ENCODE results near the gene PRPF19. TPM values are rescaled to one million over a fixed set of nuclear protein-coding genes. Genes with fewer than 3 reads are reported as not detected.

The PRPF19 gene
- total RNA-seq, 1 experiment from 2014 or later = 115 TPM

GRCh38 chr11:60937811-60938210 is 31.4 kb upstream of the PRPF19 start:
- Mint-ChIP-seq H3K4me3 (ENCODE audit: unreplicated experiment) (no peak overlapping the region), H3K4me1 (ENCODE audit: insufficient read depth, unreplicated experiment) (no peaks in the 10 kb centered on the region), H3K27me3 (ENCODE audit: insufficient read depth, unreplicated experiment) (peaks cover 14% of the 10 kb centered on the region), H3K27ac (ENCODE audit: low read depth, unreplicated experiment) (no peak overlapping the region), H3K36me3 (ENCODE audit: insufficient read depth, unreplicated experiment) (peaks cover 6% of the 10 kb centered on the region), H3K9me3 (ENCODE audit: unreplicated experiment) (no peaks in the 10 kb centered on the region)
- no peak for TF ChIP-seq CTCF (IDR thresholded peaks at IDR 0.05; ENCODE audit: unreplicated experiment)
- ChIA-PET POLR2A (no interaction called here), CTCF (no interaction called here)
- no TSS peak for BruUV-seq (replicated peaks)
- intact Hi-C loops (cut with micrococcal nuclease) = no loop called here
- DNase-seq (ENCODE audit: unreplicated experiment) = no peak

GRCh38 chr11:60937144-60937527 is 30.8 kb upstream of the PRPF19 start:
- Mint-ChIP-seq H3K9me3 (ENCODE audit: unreplicated experiment) (no peaks in the 10 kb centered on the region), H3K4me1 (ENCODE audit: insufficient read depth, unreplicated experiment) (no peaks in the 10 kb centered on the region), H3K4me3 (ENCODE audit: unreplicated experiment) (no peak overlapping the region), H3K36me3 (ENCODE audit: insufficient read depth, unreplicated experiment) (peaks cover 6% of the 10 kb centered on the region), H3K27ac (ENCODE audit: low read depth, unreplicated experiment) (no peak overlapping the region), H3K27me3 (ENCODE audit: insufficient read depth, unreplicated experiment) (peaks cover 14% of the 10 kb centered on the region)
- CTCF ChIA-PET = no interaction called here
- TF ChIP-seq CTCF (IDR thresholded peaks at IDR 0.05; ENCODE audit: unreplicated experiment) = no peak
- no peak for DNase-seq (ENCODE audit: unreplicated experiment)
- intact Hi-C loops (cut with micrococcal nuclease) = no loop called here
- BruUV-seq (replicated peaks) = no TSS peak
- POLR2A ChIA-PET = no interaction called here

GRCh38 chr11:60936467-60937143 is 30.2 kb upstream of the PRPF19 start:
- ChIA-PET CTCF (no interaction called here), POLR2A (no interaction called here)
- H3K36me3 Mint-ChIP-seq (ENCODE audit: insufficient read depth, unreplicated experiment) = peaks cover 6% of the 10 kb centered on the region
- intact Hi-C loops (cut with micrococcal nuclease) = no loop called here
- no peaks in the 10 kb centered on the region for H3K9me3 Mint-ChIP-seq (ENCODE audit: unreplicated experiment)
- no TSS peak for BruUV-seq (replicated peaks)
- no peaks in the 10 kb centered on the region for H3K4me1 Mint-ChIP-seq (ENCODE audit: insufficient read depth, unreplicated experiment)
- H3K27me3 Mint-ChIP-seq (ENCODE audit: insufficient read depth, unreplicated experiment) = peaks cover 14% of the 10 kb centered on the region
- no peak overlapping the region for H3K4me3 Mint-ChIP-seq (ENCODE audit: unreplicated experiment)
- DNase-seq (ENCODE audit: unreplicated experiment) = no peak
- H3K27ac Mint-ChIP-seq (ENCODE audit: low read depth, unreplicated experiment) = no peak overlapping the region
- no peak for TF ChIP-seq CTCF (IDR thresholded peaks at IDR 0.05; ENCODE audit: unreplicated experiment)

GRCh38 chr11:60935676-60936442 is 29.5 kb upstream of the PRPF19 start:
- DNase-seq (ENCODE audit: unreplicated experiment) = no peak
- ChIA-PET POLR2A (no interaction called here), CTCF (interaction anchor here (0.9 kb wide), 1 partner anchor 36 kb away, joined by 3 read pairs; no protein-coding TSS in a partner anchor)
- no peak for TF ChIP-seq CTCF (IDR thresholded peaks at IDR 0.05; ENCODE audit: unreplicated experiment)
- Mint-ChIP-seq H3K27me3 (ENCODE audit: insufficient read depth, unreplicated experiment) (peaks cover 7% of the 10 kb centered on the region), H3K9me3 (ENCODE audit: unreplicated experiment) (no peaks in the 10 kb centered on the region), H3K36me3 (ENCODE audit: insufficient read depth, unreplicated experiment) (peaks cover 6% of the 10 kb centered on the region), H3K27ac (ENCODE audit: low read depth, unreplicated experiment) (no peak overlapping the region), H3K4me3 (ENCODE audit: unreplicated experiment) (no peak overlapping the region), H3K4me1 (ENCODE audit: insufficient read depth, unreplicated experiment) (no peaks in the 10 kb centered on the region)
- intact Hi-C loops (cut with micrococcal nuclease) = no loop called here
- no TSS peak for BruUV-seq (replicated peaks)
